ENCODE measurements around the gene EPN1.
A peak's percentile ranks its signal among the peaks of the same experiment; 100 is the strongest.

Gene EPN1

DNA sequence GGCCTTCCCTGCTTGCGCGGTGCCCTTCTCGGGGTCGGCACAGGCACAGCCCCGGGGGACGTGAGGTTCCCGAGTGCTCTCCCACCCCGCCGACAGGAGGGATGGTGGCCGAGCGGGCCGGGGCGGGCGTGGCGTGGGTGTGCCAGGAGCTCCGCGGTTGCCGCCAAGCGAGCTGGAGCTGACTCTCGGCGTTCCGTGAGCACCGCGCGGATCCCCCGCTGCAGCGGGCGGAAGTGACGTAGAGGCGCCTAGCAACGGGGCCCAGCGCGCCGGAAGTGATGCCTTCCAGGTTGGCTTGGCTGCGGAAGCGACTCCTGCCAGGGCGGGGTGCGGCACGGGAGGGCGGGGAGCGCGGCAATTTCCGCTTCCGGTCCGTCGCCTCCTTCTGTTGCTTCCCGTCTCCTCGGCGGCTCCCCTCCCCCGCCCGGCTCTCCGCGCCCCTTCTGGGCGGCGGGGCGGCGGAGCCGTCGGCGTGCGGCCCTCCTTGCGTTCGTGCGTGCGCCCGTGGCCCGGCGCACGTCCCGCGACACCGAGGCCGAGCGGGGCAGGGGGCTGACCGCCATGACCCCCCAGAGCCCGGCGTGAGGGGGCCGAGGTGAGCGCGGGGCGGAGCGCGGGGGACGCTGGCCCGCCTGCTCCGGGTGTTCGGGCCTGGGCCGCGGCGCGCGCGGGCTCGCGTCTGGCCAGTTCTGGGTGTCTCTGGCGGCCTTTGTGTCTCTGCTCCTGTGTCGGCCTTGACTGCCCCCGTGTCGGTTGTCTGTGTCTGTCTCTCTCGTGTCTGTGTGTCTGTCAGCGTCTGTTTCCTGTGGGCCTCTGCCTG lies at the start of gene EPN1:
Gene EPN1, plus strand, starts transcription at position 386 of the 820 bp plus-strand sequence. CDS start 3,402 bp downstream, outside the sequence.
- peak; percentile 99 for DNase-seq (ENCODE audit: low spot score)

DNA sequence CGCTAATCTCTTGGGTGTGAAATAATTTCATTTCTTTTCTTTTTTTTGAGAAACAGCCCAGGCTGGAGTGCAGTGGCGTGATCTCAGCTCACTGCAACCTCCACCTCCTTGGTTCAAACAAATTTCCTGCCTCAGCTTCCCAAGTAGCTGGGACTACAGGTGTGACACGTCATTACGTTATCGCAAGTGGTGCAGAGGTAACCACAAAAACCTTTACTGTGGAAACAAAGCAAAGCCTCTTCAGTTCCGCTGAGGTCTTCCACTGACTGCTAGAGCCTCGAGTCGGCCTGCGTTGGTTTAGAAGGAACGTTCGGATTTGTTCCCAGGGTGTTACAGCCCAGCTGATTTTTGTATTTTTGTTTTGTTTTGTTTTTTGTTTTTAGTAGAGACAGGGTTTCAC lies 48.7 kb upstream of the EPN1 start:
- DNase-seq (ENCODE audit: low spot score): no peak

DNA sequence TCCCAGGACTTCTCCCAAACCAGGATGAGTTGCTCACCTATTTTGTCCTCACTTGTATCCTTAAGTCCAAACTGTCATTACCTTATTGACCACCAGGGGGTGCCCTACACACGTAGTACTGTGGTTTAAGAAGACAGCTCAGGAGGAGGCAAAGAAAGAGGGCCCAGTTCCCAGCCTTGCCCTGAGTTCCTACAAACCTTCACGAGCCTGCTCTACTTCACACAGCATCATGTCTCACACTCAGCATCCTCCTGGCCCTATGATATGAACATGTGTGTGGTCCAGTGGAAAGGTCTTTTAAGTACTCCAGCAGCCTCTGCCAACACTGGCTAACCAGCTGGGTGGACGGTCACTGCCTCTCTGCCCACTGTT lies 42.6 kb upstream of the EPN1 start:
- peak; percentile 71 for DNase-seq (ENCODE audit: low spot score)

DNA sequence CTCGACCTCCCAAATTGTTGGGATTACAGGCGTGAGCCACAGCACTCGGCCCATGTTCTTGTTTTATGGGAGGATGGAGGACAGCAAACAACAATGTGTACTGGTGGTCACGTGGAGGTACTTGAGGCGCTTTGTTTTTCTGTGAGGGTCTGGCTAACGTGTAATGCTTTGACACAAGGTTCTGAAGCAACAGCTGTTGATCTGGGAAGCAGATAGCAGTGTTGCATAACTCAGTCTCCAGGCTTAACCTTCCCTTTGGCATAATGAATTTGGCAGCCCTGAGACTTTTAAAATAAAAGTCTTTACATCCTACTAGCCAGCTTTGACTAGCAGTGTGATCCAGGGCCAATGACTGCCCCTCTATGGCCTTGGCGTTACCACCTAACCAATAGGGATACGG lies 41.2 kb upstream of the EPN1 start:
- no peak for DNase-seq (ENCODE audit: low spot score)

DNA sequence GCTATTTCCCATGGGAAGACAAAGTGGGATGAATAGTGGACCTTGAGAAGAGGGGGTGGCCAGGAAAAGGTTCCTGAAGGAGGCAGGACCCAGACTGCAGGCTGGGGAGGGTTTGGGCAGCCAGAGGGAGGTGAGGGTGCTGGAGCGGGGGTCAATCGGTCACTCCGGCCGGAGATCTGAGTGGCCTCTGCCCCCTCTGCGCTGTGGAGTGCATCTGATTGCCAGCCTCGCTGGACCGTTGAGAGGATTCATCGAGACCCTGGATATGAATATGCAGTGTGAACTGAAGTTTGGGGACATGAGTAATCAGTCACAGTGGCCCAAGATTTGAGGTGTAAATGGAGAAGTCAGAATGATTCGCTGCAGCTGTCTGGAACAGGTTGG lies 39.7 kb upstream of the EPN1 start:
- DNase-seq (ENCODE audit: low spot score): no peak

DNA sequence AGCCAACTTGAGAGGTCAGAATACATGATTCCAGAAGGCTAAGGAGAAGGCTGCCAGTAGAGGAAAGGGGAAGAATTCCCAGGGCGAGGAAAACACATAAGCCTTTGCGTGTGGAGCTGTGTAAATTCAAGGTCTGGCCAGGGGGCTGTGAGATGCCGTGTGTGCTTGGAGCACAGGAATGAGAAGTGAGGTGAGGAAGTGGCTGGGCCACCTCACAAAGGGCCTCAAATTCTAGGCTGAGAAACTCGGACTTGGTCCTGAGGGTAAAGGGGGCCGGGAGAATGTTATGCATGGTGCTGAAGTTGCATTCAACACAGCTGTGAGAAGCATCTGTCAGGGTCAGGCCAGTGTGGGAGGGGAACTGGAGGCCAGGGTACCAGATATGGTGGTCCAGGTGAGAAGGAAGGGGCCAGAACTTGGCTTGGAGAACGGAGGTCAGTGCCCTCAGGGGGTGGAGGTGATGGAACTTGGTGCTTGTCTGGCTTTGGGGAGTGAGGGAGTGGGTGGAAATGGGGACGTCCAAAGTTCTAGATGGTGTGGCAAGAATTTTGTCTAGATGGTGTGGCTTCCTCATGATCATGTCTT lies 39.1 kb upstream of the EPN1 start:
- DNase-seq (ENCODE audit: low spot score): no peak

DNA sequence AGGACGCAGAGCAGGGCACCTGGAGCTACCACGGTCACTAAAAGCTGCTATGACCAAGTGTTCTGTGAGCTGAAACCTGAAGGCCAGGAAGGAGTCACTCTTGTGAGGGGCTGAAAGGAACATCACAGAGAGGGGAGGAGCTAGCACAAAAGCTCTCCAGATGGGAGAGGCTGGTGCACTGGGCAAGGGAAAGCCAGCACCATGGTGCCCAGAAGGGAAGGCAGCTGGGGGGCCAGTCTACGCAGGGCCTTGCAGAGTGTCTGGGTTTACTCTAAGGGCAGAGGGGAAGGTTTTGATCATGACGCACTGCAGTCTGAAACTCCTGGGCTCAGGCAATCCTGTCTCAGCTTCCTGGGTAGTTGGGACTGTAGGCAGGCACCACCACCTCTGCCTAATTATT lies 38.3 kb upstream of the EPN1 start:
- no peak for DNase-seq (ENCODE audit: low spot score)

DNA sequence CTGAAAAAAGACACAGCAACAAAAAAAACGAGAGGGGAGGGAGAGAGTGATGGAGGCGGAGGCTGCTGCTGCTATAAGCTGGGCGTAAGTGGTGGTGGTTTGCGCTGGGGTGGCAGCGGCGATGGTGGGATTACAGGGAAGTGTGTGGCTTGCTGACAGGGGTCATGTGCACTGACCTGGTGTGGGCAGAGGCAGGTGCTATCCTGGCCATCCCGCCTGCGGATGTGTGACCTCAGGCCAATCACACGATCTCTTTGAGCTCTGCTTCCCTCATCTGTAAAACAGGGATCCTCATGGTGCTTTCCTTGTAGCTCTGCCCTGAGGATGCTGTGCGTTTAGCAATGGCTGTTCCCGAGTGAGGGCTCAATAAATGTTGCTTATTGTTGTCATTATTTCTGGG lies 37.5 kb upstream of the EPN1 start:
- no peak for DNase-seq (ENCODE audit: low spot score)

DNA sequence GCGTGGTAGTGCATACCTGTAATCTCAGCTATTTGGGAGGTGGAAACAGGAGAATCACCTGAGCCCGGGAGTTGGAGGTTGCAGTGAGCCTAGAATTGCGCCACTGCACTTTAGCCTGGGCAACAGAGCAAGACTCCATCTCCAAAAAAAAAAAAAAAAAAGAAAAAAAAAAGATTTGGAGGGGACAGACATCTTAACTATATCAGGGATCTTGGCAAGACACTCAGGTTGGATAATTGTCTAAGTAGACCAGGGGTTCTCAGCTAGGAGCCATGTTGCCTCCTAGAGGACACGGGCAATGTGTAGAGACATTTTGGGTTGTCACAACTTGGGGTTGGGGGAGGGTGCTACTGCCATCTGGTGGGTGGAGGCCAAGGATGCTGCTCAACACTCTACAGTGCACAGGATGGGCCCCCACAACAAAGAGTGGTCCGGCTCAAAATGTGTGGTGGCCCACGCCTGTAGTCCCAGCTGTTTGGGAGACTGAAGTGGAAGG lies 36.1 kb upstream of the EPN1 start:
- no peak for DNase-seq (ENCODE audit: low spot score)

DNA sequence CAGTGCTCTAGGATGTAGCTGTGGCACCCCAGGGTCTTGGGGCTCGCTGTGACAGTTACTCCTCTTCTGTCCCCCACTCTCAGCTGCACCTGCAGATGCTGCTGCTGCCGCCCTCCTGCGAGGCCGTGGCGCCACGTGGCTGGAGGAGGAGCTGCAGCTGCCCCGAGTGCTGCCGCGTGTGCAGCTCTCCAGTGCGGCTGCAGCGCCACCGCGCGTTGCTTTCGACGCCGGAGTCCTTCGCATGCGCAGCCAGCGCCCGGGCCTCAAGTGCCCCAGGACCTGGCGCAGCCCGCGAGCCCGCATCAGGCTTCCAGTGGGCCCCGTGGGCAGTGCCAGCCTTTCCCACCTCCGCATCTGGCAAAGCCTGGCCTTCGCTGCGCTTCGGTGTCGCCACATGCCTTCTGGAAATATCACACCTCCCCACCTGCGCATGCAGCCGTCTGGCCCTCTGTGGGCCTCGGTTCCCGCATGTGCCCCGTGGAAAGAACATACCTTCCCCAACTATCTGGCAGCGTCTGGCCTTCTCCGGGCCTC lies 34.9 kb upstream of the EPN1 start:
- peak; percentile 71 for DNase-seq (ENCODE audit: low spot score)

DNA sequence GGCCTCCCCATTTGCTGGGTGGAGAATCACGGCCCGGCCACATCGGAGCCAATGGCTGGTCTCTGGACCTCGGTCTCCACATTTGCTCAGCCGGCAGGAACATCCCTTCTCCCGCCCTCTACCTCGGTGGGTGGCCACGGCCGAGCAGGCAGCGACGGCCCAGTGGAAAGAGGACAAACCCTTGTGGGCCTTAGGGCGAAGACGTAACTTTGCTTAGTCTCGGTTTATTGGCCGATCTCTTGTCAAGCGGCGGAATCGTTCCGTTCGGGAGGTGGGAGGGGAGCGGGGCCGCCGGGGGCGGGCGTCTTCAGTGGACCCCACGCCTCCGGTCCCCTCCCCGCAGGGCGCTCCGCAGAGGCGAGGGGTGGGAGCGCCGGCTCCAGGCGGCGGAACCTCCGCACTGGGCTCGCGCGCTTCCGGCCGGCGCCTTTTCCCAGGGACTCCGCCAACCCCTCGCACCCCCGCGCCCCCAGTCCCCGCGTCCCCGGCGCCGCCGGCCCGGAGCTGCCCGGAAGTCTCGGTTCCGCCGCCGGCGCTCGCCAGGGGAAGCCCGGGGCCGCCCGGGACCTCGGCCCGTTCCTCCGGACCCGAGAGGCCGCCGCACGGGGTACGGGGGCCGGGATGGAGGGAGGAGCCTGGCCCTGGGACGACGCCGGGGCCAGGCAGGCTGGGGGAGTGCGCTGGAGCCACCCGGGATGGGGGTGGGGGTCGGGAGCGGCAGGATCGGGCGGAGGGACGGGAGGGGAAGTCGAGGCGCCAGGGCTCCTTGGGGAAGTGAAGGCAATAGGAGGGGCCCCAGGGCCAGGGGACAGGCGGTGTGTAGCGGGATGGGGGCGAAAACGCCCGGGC lies 34.2 kb upstream of the EPN1 start, which contains the start of gene ZNF580:
Gene ZNF580, plus strand, starts transcription at position 426 of the 849 bp plus-strand sequence. CDS start 1,507 bp downstream, outside the sequence.
- DNase-seq (ENCODE audit: low spot score): peak; percentile 73

DNA sequence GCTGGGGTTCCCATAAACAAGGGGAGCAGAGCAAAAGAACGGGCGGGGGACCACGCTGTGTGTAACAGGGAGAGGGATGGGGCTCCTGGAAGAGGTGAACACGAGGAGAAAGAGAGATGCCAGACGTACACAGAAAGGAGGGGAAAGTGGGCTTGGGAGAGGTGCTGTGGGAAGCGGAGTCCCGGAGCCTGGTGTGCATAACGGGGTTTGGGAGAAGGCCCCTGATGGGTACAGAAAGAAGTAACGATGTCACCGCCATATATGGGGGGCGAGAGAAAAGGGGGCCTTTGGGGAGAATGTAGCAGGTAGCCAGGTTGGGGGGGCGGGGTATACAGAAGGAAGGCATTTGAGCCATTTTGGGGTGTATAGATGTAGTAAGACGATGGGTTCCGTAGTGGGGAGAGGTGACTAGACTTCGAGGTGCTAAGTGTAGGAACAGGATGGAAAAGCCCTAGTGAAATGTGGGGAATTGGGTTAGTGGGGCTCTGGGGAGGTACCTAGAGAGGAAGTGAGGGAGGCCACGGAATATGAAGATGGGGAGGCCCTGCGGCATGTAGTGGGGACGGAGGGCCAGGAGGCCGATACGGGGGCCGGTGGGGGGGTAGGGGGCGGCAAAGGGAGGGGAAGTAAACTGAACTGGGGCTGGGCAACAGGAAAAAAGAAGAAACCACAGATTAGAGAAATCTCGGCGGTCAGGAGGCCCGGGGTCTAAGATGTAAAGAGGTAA lies 33.4 kb upstream of the EPN1 start:
- no peak for DNase-seq (ENCODE audit: low spot score)

DNA sequence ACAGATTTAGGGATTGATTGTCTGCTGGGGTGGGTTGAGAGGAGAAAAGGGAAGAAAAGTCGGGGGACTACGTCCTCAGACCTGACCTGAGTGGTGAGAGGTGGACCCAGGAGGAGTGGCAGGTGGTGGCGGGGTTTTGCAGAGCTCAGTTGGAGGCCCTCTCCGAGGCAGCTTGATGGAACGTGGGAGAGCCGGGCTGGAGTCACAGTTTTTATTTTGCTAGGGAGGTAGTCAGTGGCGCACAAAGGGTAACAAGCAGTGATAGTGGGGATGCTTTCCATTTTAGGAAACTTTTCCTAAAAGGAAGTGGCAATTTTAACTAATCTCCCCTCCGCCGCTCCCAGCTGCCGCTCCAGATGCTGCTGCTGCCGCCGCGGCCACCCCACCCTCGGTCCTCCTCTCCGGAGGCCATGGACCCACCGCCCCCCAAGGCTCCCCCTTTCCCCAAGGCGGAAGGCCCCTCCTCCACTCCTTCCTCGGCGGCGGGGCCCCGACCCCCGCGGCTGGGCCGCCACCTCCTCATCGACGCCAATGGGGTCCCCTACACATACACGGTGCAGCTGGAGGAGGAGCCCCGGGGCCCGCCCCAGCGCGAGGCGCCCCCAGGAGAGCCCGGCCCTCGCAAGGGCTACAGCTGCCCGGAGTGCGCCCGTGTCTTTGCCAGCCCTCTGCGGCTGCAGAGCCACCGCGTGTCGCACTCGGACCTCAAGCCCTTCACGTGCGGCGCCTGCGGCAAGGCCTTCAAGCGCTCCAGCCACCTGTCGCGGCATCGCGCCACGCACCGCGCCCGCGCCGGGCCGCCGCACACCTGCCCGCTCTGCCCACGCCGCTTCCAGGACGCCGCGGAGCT lies 32.6 kb upstream of the EPN1 start:
- DNase-seq (ENCODE audit: low spot score): no peak

DNA sequence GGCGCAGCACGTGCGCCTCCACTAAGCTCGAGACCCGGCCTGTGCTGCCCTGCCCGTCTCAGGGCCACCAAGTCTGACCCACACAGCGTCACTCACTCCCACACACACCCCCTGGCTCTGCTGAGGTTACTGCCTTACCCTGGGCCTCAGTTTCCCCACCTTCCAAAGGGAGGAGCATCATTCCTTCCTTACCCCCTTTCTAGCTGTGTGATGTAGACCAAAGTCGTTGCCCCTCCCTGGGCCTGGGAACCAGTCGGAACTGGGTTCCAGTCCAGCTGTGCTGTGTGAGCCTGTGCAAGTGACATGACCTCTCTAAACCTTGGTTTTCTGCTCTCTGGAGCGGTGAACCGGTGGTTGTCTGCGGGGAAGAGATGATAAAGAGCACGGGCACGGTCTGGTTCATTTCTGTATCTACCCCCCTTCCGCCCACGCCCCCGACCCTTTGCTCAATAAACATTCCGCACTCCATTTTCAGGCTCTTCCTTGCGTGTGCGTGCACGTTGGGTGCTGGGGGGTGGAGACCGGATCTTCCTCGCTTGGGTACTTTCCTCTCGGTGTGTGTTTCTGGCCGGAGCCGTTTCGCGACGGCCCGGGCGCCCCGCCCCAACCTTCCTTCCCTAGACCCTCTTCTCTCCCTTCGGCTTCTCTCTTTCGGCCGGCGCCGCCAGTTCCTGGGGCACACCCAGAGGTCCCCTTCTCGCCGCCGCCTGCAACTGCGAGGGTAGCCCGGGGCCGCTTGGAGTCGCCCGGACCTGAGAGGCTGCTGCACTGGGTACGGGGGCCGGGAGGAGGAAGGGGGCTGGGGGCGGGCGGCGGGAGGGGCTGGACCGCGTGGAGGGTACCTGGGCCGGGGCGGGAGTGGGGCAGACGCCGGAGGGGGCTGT lies 31.8 kb upstream of the EPN1 start, which contains the start of gene ZNF581:
Gene ZNF581, plus strand, starts transcription at position 647 of the 884 bp plus-strand sequence. CDS start 923 bp downstream, outside the sequence.
- DNase-seq (ENCODE audit: low spot score): peak; percentile 83

DNA sequence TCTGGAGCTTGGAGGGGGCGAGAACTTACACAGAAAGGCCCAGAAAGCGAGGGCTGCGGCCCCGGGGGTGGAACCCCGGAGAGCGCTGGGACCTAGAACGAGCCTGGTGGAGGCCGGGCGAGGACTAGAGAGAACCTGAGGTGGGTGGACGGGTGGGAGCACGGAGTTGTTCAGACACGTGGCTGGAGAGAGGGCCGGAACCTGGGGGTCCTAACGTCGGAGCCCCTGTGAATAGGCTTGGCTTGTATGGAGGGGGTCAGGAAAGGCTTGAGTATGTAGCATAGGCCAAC lies 31.2 kb upstream of the EPN1 start:
- DNase-seq (ENCODE audit: low spot score): no peak

DNA sequence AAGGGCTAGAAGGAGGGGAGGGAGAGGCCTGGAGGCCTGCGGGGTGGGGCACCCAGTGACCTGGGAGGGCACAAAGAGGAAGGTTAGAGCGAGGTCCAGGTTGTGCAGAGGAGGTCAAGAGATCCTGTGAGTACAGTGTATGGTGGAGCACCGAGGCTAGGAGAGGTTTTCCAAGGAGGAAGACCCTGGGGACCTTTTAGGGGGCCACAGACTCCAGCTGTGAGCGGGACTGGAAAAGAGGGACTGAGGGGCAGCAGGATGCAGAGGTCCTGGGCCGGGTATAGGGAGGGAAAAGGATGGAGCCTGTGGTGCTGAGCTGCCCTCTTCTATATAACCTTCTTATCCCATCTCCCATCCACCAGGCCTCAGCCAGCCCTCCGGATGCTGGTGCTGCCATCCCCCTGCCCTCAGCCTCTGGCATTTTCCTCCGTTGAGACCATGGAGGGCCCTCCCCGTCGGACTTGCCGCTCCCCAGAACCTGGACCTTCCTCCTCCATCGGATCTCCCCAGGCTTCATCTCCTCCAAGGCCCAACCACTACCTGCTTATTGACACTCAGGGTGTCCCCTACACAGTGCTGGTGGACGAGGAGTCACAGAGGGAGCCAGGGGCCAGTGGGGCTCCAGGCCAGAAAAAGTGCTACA lies 30.7 kb upstream of the EPN1 start:
- DNase-seq (ENCODE audit: low spot score): no peak

DNA sequence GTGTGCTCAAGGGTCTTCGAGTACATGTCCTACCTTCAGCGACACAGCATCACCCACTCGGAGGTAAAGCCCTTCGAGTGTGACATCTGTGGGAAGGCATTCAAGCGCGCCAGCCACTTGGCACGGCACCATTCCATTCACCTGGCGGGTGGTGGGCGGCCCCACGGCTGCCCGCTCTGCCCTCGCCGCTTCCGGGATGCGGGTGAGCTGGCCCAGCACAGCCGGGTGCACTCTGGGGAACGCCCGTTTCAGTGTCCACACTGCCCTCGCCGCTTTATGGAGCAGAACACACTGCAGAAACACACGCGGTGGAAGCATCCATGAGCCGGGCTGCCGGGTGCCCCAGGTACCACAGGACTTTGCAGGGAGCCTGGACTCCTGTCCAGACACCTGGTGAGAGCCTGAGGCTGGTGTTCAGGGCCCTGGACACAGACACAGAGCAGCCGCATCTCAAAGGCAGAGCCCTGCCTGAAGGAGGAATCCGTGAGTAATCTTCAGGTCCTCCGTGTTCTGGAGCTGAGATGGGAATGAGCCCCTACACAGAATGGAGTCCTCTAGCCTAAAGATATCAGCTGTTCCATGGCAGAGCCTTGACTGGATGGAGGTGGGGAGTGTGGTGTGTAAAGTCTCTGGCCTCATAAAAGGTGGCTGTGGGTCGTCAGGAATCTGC lies 30.0 kb upstream of the EPN1 start:
- DNase-seq (ENCODE audit: low spot score): no peak

DNA sequence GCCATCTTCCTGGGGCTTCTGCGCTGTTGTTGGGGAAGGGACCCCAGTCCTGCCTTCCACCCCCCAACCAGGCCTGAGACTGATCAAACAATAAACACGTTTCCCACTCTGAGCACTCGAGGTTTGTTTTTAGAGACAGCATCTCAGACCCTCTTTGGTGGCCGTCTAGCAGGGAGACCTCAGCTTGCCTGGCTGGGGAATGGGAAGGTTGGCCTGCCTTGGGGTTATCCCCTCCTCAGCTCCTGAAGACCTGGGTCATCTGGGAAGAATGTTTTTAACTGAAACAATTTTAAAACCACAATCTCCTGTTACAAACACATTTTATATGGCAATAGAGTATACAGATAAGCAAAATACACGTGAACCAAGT lies 29.5 kb upstream of the EPN1 start:
- no peak for DNase-seq (ENCODE audit: low spot score)
